Measurements from ENCODE around the gene NDUFA6.
"Not testable (repeated sequence)": the region's sequence is repeated elsewhere in the genome, so short reads cannot be mapped to it uniquely, and the experiment has no call there.

GRCh38 chr22:42130639-42131431, 40.3 kb upstream of the NDUFA6 start, which contains the start of gene CYP2D6:
- TF ChIP-seq, protein P1, sequence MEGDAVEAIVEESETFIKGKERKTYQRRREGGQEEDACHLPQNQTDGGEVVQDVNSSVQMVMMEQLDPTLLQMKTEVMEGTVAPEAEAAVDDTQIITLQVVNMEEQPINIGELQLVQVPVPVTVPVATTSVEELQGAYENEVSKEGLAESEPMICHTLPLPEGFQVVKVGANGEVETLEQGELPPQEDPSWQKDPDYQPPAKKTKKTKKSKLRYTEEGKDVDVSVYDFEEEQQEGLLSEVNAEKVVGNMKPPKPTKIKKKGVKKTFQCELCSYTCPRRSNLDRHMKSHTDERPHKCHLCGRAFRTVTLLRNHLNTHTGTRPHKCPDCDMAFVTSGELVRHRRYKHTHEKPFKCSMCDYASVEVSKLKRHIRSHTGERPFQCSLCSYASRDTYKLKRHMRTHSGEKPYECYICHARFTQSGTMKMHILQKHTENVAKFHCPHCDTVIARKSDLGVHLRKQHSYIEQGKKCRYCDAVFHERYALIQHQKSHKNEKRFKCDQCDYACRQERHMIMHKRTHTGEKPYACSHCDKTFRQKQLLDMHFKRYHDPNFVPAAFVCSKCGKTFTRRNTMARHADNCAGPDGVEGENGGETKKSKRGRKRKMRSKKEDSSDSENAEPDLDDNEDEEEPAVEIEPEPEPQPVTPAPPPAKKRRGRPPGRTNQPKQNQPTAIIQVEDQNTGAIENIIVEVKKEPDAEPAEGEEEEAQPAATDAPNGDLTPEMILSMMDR (IDR thresholded peaks at IDR 0.05; ENCODE audit: low read depth, low read length, poor library complexity, severe bottlenecking): not testable (repeated sequence)
- not testable (repeated sequence) for TF ChIP-seq EZH2phosphoT487 (IDR thresholded peaks at IDR 0.05; ENCODE audit: borderline replicate concordance, low read length)
